ENCODE data around the gene STRA6.

The STRA6 gene

GRCh38 chr15:74227968-74228722 lies 25.6 kb upstream of the STRA6 start:
- DNase-seq = no peak

GRCh38 chr15:74226761-74227540 lies 24.4 kb upstream of the STRA6 start:
- no peak for DNase-seq

GRCh38 chr15:74225928-74226327 lies 23.3 kb upstream of the STRA6 start:
- no peak for DNase-seq

- DNase-seq = peak in 1 of 2 experiments; percentile 45
Observed at GRCh38 chr15:74222240-74223119, 19.9 kb upstream of the STRA6 start.

- no peak for DNase-seq
Observed at GRCh38 chr15:74221399-74222239, 19.0 kb upstream of the STRA6 start.

GRCh38 chr15:74220475-74221248 lies 18.1 kb upstream of the STRA6 start:
- DNase-seq = no peak

GRCh38 chr15:74217907-74218885 lies 15.6 kb upstream of the STRA6 start:
- DNase-seq = no peak

- DNase-seq = no peak
Observed at GRCh38 chr15:74216949-74217348, 14.4 kb upstream of the STRA6 start.

GRCh38 chr15:74215958-74216357 lies 13.4 kb upstream of the STRA6 start:
- DNase-seq = no peak

- DNase-seq = no peak
Observed at GRCh38 chr15:74214324-74215021, 11.9 kb upstream of the STRA6 start.

- no peak for DNase-seq
Observed at GRCh38 chr15:74213858-74214284, 11.3 kb upstream of the STRA6 start.

GRCh38 chr15:74212494-74212893 lies 9.9 kb upstream of the STRA6 start:
- DNase-seq = no peak

GRCh38 chr15:74211656-74212055 lies 9.1 kb upstream of the STRA6 start:
- DNase-seq = no peak

- DNase-seq = no peak
Observed at GRCh38 chr15:74210729-74211128, 8.1 kb upstream of the STRA6 start.

- DNase-seq = no peak
Observed at GRCh38 chr15:74209997-74210671, 7.5 kb upstream of the STRA6 start.

- no peak for DNase-seq
Observed at GRCh38 chr15:74209560-74209958, 7.0 kb upstream of the STRA6 start.

GRCh38 chr15:74208901-74209559 lies 6.4 kb upstream of the STRA6 start:
- DNase-seq = peak; percentile 38 to 67

GRCh38 chr15:74208496-74208895 lies 5.9 kb upstream of the STRA6 start:
- DNase-seq = no peak

All from NCI-H526 (cell line).